GM19239 (cell line): Measurements from ENCODE around the gene SLC25A26.

ENCODE experiments used
- DNase-seq: peaks from one replicate; pipeline ENCODE4 v3.0.0; 2011; ENCODE audit warnings: low spot score; ENCODE audit not compliant: insufficient read length
- FAIRE-seq: peaks from 2 replicates; lab custom pipeline; 2011; peaks lifted over from hg19 to GRCh38; lab: Jason Lieb, UNC

The SLC25A26 gene

GRCh38 chr3:66362541-66362941, 141.7 kb downstream of the SLC25A26 start:
- FAIRE-seq (no peak), DNase-seq (no peak)

- FAIRE-seq: no peak
Observed at GRCh38 chr3:66363148-66363547, 142.3 kb downstream of the SLC25A26 start.

GRCh38 chr3:66365080-66365479, 144.3 kb downstream of the SLC25A26 start:
- no peak for DNase-seq

More at GRCh38 chr3:66363148-66363547, 142.3 kb downstream of the SLC25A26 start:
- DNase-seq: no peak

GRCh38 chr3:66366747-66367146, 145.9 kb downstream of the SLC25A26 start:
- DNase-seq (no peak), FAIRE-seq (no peak)

More at GRCh38 chr3:66365080-66365479, 144.3 kb downstream of the SLC25A26 start:
- FAIRE-seq: no peak

- FAIRE-seq: no peak
- DNase-seq: no peak
Observed at GRCh38 chr3:66367979-66368378, 147.2 kb downstream of the SLC25A26 start.

DNA sequence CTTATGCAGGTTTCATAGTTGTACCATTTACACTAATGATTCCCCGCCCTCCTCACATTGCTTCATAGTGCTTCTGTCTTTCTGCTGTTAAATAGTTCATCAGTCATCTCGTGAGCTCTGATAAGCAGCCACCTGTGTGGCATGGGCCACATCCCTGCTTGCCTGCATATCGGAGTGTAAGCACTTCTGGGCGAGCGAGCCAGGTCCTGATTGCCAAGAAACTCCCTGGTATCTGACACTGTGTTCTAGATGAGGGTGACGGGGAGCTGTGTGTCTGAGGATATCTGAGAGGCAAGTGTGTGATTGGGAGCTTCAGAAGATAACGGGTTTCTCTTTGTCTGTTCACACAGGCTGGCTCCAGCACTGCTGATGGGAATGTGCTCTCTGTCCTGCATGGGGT, 149.4 kb downstream of the SLC25A26 start:
- FAIRE-seq: no peak
- no peak for DNase-seq

DNA sequence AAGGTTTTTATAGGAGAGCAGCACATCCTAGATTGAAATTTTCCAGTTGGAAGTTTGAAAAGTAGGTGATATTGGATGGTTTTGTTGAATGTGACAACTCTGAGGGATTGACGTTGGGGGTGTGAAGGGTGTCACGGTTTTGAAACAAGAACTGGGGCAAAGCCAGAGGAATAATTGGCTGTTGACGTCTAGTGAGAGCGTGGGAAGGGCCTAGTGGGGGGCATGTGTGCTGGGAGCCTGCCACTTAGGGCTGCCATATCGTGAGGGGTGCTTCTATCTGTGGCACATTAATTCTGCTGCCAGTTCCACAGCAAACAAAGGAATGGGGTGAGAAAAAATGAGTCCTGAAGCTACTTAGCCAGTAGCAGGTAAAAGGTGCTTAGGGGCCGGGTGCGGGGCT, 150.6 kb downstream of the SLC25A26 start:
- FAIRE-seq (no peak), DNase-seq (no peak)

DNA sequence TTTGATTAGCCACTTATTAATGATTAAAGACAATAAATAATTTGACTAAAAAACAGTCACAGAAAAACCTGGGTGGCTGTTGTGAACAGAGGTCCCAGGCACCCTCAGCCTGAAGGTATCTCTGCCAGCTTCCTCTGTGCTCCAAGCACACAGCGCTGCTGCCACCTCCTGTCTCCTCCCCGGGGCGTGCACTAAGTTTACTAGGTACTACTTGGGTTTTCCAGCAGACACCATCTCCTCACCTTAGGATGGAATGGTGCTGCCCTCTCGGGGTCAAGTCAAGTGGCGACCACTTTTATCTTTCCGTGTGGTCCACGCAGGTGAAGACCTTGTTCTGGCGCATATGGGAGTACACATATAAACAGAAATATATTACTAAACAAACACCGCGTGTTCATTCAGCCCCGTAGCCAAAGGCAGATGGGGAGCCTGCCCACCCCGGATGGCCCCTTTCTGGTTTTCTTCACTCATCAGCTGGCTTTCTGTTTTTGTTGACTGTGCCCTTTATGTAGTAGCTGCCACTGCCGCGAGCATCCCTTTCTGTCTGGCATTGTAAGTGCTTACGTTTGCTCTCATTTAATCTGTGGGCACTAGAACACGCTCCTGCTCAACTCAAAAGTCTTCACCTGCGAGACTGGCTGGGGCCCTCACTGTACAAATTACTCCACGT, 152.0 kb downstream of the SLC25A26 start:
- no peak for FAIRE-seq

GRCh38 chr3:66376568-66376967, 155.8 kb downstream of the SLC25A26 start:
- DNase-seq: no peak
- FAIRE-seq: no peak

More for the DNA sequence above, 152.0 kb downstream of the SLC25A26 start:
- no peak for DNase-seq

GRCh38 chr3:66377800-66378199, 157.0 kb downstream of the SLC25A26 start:
- FAIRE-seq (no peak), DNase-seq (no peak)

DNA sequence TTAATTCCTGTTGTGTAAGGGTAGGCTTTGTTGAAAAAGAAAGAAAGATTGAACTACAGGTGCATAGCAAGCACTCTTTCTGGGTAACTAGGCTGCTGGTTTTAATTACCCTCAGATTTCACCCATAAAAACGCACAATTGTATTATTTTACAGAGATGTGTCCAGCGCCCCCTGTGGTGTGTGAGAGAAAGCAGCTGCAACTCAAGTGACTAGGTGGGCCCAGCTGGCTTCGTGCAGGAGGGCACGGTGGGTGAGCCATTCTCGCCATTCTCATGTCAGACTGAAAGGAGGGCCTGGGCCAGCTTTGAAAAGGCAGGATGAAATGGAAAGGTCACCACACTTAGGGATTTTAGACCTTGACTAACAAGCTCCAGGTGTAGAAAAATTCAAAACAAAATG, 157.5 kb downstream of the SLC25A26 start:
- DNase-seq: no peak

DNA sequence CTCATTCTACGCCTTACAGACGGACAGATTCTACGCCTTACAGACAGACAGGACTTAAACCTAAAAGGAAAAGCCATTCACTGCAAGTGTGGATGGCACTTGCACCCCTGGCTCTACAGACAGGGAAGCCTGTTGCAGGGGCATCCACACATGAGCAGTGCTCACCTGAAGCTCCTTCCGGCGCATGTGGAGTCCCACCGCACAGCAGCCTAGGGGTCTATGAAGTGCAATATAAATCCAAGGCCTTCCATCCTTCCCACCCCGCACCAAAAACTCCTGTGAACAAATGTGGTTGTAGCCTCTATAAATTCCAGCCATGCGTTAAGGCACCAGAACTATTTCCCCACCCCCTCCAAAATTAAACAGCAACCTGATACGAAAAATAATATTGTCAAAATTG, 158.8 kb downstream of the SLC25A26 start:
- DNase-seq (no peak), FAIRE-seq (no peak)

More for the DNA sequence above, 157.5 kb downstream of the SLC25A26 start:
- no peak for FAIRE-seq

DNA sequence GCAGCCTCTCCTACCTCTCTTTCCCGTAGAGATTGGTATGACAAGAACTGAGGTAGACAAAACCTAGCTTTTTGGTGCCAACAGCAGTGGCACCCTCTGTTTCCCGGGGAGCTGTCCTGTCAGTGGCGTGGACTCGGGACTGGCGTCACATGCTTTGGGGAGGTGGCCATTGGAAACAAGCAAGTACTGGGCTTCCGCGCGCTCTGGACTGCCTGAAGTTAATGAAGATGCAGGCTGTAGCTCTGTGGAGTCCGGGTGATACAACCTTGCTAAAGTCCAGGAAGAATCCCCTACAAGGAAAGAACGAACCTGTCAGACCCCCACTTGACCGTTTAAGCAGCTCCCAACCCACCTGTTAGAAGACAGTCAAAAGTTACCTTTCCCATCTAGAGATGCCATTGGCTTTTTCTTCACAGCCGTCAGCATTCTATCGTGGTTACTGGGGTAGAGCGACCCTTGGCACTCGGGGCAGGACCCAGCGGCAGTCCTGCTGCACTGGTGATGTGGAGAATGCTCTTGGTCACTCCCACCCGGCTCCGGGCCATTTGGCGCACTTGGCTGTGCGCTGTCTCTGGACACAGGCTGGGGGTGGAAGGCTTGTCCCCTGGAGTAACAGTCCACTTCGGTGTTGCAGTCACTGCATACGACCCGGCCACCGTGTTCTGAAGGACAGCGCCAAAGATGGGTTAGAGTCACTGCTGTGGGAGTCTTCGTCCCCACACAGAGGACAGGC, 159.6 kb downstream of the SLC25A26 start:
- FAIRE-seq (no peak), DNase-seq (no peak)

DNA sequence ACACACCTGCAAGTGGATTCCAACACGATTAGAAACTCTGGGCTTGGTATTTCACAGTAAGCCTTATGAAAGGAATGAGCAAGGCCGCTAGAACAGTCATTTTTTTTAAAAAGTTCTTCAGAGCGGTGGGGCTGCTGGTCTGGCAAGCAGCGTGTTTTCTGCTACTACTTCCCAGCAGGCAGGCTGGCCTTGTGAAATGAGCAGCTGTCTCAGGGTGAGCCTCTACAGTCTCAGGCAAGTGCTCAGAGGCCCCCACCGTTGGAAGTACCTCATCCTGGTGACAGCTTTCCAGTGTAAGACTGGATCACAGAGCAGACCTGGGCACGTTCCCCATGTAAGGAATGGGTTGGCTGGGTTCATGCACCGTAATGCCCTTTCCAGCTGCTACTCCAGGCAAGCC, 160.8 kb downstream of the SLC25A26 start:
- DNase-seq (no peak), FAIRE-seq (no peak)

DNA sequence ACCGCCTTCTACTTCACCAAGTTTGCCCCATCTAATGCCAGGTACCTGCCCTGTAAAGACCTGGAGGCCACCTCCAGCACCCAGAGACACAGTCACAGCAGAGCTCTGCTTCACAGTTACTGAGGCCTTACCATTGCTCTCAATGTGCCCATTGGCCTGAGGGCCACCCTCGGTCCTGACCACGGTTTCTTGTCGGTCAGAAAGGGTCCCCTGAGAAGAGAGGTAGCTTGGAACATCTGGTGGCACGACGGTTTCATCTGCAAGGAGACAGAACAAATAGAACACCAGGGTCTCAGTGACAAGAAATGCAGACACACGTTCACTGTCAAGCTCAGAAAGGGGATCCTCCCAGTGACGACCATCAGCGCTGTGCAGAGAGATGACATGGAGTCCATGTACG, 161.3 kb downstream of the SLC25A26 start:
- FAIRE-seq (no peak), DNase-seq (no peak)

DNA sequence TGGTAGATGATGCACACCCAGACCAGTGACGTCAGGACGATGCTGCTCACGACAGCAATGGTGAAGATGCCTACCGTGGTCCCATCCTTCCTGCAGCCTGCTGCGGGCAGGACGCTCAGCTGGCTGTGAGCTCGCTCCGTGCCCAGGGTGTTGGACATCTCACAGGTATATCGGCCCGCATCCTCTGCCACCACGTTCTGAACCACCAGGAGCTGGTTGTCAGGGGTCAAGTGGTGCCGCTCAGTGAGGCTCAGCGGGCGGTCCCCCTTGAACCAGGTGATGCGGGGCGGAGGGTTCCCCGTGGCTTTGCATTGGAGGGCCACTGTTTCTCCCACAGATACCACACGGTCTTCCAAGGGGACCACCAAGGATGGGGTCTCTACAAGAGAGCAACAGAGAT, 162.2 kb downstream of the SLC25A26 start:
- no peak for FAIRE-seq

GRCh38 chr3:66383998-66384745, 163.4 kb downstream of the SLC25A26 start:
- no peak for DNase-seq
- no peak for FAIRE-seq

More for the DNA sequence above, 162.2 kb downstream of the SLC25A26 start:
- no peak for DNase-seq

GRCh38 chr3:66385066-66385465, 164.3 kb downstream of the SLC25A26 start:
- no peak for DNase-seq
- no peak for FAIRE-seq

DNA sequence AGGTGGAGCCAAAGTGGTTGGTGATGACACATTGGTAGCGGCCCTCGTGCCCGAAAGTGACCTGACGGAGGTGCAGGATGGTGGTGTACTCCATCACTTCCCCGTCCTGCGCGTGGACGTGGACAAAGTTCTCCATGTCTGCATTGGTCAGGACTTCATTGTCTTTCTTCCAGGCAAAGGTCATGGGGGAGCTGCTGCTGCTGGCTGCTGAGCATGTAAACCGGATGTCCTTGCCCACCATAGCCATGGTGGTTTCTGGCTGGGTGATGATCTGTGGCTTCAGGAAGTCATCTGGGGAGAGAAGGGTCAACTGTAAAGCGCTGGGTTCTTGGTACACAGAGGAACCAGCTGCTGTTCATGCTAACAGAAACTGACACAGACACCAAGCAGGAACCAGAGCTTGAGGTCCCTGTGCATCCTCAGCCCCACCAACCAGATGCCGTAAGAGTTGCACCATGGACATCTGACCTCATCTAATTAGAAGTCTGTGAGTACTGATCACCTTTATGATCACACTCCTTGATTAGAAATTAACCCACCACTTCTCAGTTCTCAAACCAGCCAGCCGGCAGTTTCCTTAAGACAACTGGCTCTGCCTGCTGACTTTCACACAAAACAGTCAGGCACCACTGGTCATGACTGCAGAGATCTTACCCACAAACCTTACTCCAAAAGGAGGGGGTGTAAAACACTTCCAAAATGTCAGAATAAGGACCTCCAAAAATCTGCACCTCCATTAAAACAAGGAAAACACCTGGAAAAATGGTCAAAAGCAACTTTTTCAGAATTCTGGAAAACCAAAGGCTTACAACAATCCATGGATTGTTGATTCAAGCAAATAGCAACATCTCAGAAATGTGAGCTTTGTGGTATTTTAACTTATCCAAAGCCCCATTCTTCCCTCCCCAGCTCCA, 165.5 kb downstream of the SLC25A26 start:
- FAIRE-seq (peak; percentile 98), DNase-seq (peak; percentile 72)
